Neuronal stem cell (in vitro differentiated cells): ENCODE data around the gene MAP4K1.

Source experiments
- DNase-seq: peaks from one replicate; pipeline ENCODE4 v3.0.0-alpha.2; 2013; ENCODE audit warnings: low spot score
- H2AFZ ChIP-seq: one replicate; pipeline ENCODE4 v1.6.1; 2013; ENCODE audit warnings: mild to moderate bottlenecking, low read length, inconsistent platforms
- H2AK5ac ChIP-seq: 2 replicates; pipeline ENCODE4 v1.6.1; 2013; ENCODE audit warnings: low read depth, mild to moderate bottlenecking, inconsistent platforms, low read length, moderate library complexity, mixed read lengths
- H2BK120ac ChIP-seq: 2 replicates; pipeline ENCODE4 v1.6.1; 2013; ENCODE audit warnings: low read depth, mild to moderate bottlenecking, inconsistent platforms, low read length, moderate library complexity, mixed read lengths
- H2BK12ac ChIP-seq: one replicate; pipeline ENCODE4 v1.6.1; 2013; ENCODE audit warnings: low read length, inconsistent platforms
- H2BK15ac ChIP-seq: 2 replicates; pipeline ENCODE4 v1.6.1; 2013; ENCODE audit warnings: mild to moderate bottlenecking, low read length, inconsistent platforms, mixed read lengths
- H2BK5ac ChIP-seq: one replicate; pipeline ENCODE4 v1.6.1; 2013; ENCODE audit warnings: inconsistent platforms, mild to moderate bottlenecking, low read length, moderate library complexity
- H3K14ac ChIP-seq: one replicate; pipeline ENCODE4 v1.6.1; 2013; ENCODE audit warnings: low read length, inconsistent platforms
- H3K18ac ChIP-seq: 2 replicates; pipeline ENCODE4 v1.6.1; 2013; ENCODE audit warnings: low read length, inconsistent platforms
- H3K23ac ChIP-seq: 2 replicates; pipeline ENCODE4 v1.6.1; 2013; ENCODE audit warnings: low read depth, mild to moderate bottlenecking, mixed read lengths, low read length, inconsistent platforms; ENCODE audit not compliant: poor library complexity
- H3K27ac ChIP-seq: replicated peaks from 3 replicates; pipeline ENCODE4 v1.5.1; 2013; ENCODE audit warnings: low read length, inconsistent platforms
- H3K27me3 ChIP-seq, 3 experiments: 2 replicates each; pipeline ENCODE4 v1.6.1; 2013; ENCODE audit warnings: low read length in 3 of 3, mild to moderate bottlenecking in 2 of 3, inconsistent platforms in 1 of 3, low read depth in 1 of 3, mixed read lengths in 1 of 3, moderate library complexity in 1 of 3; ENCODE audit not compliant: control insufficient read depth in 3 of 3, insufficient read depth in 3 of 3
- H3K36me3 ChIP-seq, 2 donors: replicated peaks in 1 of 2; 2 replicates each; pipeline ENCODE4 v1.6.1; 2013; ENCODE audit warnings: low read length in 2 of 2; ENCODE audit not compliant: control insufficient read depth in 2 of 2, insufficient read depth in 2 of 2
- H3K4ac ChIP-seq: 2 replicates; pipeline ENCODE4 v1.6.1; 2013; ENCODE audit warnings: inconsistent platforms, mild to moderate bottlenecking, low read length, moderate library complexity
- H3K4me1 ChIP-seq, 2 donors: 1 replicate in 1 of 2; 2 replicates in 1 of 2; pipeline ENCODE4 v1.6.1; 2013; ENCODE audit warnings: low read length in 2 of 2, low read depth in 1 of 2; ENCODE audit not compliant: control insufficient read depth in 2 of 2, insufficient read depth in 1 of 2
- H3K4me2 ChIP-seq: one replicate; pipeline ENCODE4 v1.6.1; 2013; ENCODE audit warnings: mild to moderate bottlenecking, low read length, inconsistent platforms; ENCODE audit not compliant: insufficient read depth, poor library complexity, severe bottlenecking
- H3K4me3 ChIP-seq, 2 donors: 2 replicates each; pipeline ENCODE4 v1.5.1; 2013; ENCODE audit warnings: low read length in 2 of 2, mild to moderate bottlenecking in 2 of 2, inconsistent platforms in 1 of 2, moderate library complexity in 1 of 2
- H3K79me1 ChIP-seq: one replicate; pipeline ENCODE4 v1.6.1; 2013; ENCODE audit warnings: low read depth, mild to moderate bottlenecking, inconsistent platforms, low read length, moderate library complexity
- H3K9ac ChIP-seq: one replicate; pipeline ENCODE4 v1.6.1; 2013; ENCODE audit warnings: mild to moderate bottlenecking, low read depth, low read length, inconsistent platforms; ENCODE audit not compliant: poor library complexity
- H3K9me3 ChIP-seq, 2 donors: replicated peaks in 1 of 2; 2 replicates each; pipeline versions ENCODE3 to v1.6.1; 2013; ENCODE audit warnings: low read length in 2 of 2, mild to moderate bottlenecking in 2 of 2, inconsistent platforms in 1 of 2, low read depth in 1 of 2, mixed read lengths in 1 of 2, moderate library complexity in 1 of 2; ENCODE audit not compliant: control insufficient read depth in 2 of 2, insufficient read depth in 1 of 2
- H4K8ac ChIP-seq: one replicate; pipeline ENCODE4 v1.6.1; 2013; ENCODE audit warnings: low read depth, mild to moderate bottlenecking, inconsistent platforms, low read length, moderate library complexity
- H4K91ac ChIP-seq: one replicate; pipeline ENCODE4 v1.6.1; 2013; ENCODE audit warnings: low read length, low read depth, mild to moderate bottlenecking, inconsistent platforms; ENCODE audit not compliant: poor library complexity
- WGBS, 2 donors: extraction: QIAGEN DNeasy Blood & Tissue Kit; methylation state at CpG; one replicate each; pipeline ENCODE4 v1.1.7; 2013; ENCODE audit warnings: missing lambda C conversion rate in 2 of 2, mixed read lengths in 1 of 2; ENCODE audit not compliant: insufficient read length in 2 of 2, insufficient replicate concordance in 1 of 2; ENCODE audit errors: extremely low coverage in 2 of 2; 5-methylcytosine and 5-hydroxymethylcytosine counted together

The MAP4K1 gene

GRCh38 chr19:38655148-38655824, 37.5 kb upstream of the MAP4K1 start:
- H3K23ac ChIP-seq = no peak overlapping the region
- no peak overlapping the region for H4K8ac ChIP-seq
- H2BK5ac ChIP-seq = no peak overlapping the region
- H2BK120ac ChIP-seq = no peak overlapping the region
- H3K9ac ChIP-seq = no peak overlapping the region
- no peak overlapping the region for H3K4me2 ChIP-seq
- H3K27ac ChIP-seq = no peak overlapping the region
- no peak overlapping the region for H3K4ac ChIP-seq
- H3K4me1 ChIP-seq = peaks cover 11 to 44% of the 10 kb centered on the region in 2 donors
- H3K14ac ChIP-seq = no peak overlapping the region
- no peak overlapping the region for H2BK15ac ChIP-seq
- H3K4me3 ChIP-seq = no peak overlapping the region
- H3K27me3 ChIP-seq = no peaks in the 10 kb centered on the region
- H3K9me3 ChIP-seq = no peaks in the 10 kb centered on the region
- DNase-seq = no peak
- no peaks in the 10 kb centered on the region for H3K79me1 ChIP-seq
- peaks cover 2 to 61% of the 10 kb centered on the region in 2 donors for H3K36me3 ChIP-seq
- no CpG with 5 or more reads among the region's 5 CpGs for WGBS, 2 donors
- no peak overlapping the region for H2BK12ac ChIP-seq
- no peak overlapping the region for H2AK5ac ChIP-seq
- H4K91ac ChIP-seq = no peak overlapping the region
- H2AFZ ChIP-seq = no peak overlapping the region
- H3K18ac ChIP-seq = no peak overlapping the region

GRCh38 chr19:38654628-38655055, 36.9 kb upstream of the MAP4K1 start:
- Histone ChIP-seq H3K4ac (no peak overlapping the region), H3K18ac (no peak overlapping the region), H3K4me2 (peak overlapping the region; percentile 34), H3K4me3 (no peak overlapping the region), H3K9me3 (no peaks in the 10 kb centered on the region), H3K14ac (no peak overlapping the region), H3K27me3 (no peaks in the 10 kb centered on the region), H3K27ac (peak overlapping the region; percentile 66), H2BK12ac (no peak overlapping the region), H2BK5ac (no peak overlapping the region), H4K91ac (no peak overlapping the region), H2BK15ac (no peak overlapping the region), H2BK120ac (no peak overlapping the region), H2AFZ (no peak overlapping the region), H3K4me1 (peaks cover 15 to 49% of the 10 kb centered on the region in 2 donors), H2AK5ac (no peak overlapping the region), H3K36me3 (peaks cover 4 to 66% of the 10 kb centered on the region in 2 donors), H3K9ac (no peak overlapping the region), H3K79me1 (peaks cover 1% of the 10 kb centered on the region), H4K8ac (no peak overlapping the region), H3K23ac (no peak overlapping the region)
- no peak for DNase-seq
- WGBS, 2 donors = no CpG with 5 or more reads among the region's 6 CpGs

GRCh38 chr19:38653028-38653571, 35.3 kb upstream of the MAP4K1 start:
- Histone ChIP-seq H3K36me3 (peaks cover 4 to 53% of the 10 kb centered on the region in 2 donors), H3K4me2 (no peak overlapping the region), H2AK5ac (no peak overlapping the region), H3K4me3 (no peak overlapping the region), H4K91ac (no peak overlapping the region), H2BK5ac (no peak overlapping the region), H3K27me3 (no peaks in the 10 kb centered on the region), H3K18ac (no peak overlapping the region), H3K4me1 (peaks cover 15 to 43% of the 10 kb centered on the region in 2 donors), H3K4ac (no peak overlapping the region), H4K8ac (no peak overlapping the region), H2BK12ac (no peak overlapping the region), H3K9ac (no peak overlapping the region), H3K14ac (no peak overlapping the region), H2BK120ac (no peak overlapping the region), H3K79me1 (peaks cover 3% of the 10 kb centered on the region), H3K9me3 (no peaks in the 10 kb centered on the region), H2BK15ac (no peak overlapping the region), H3K23ac (no peak overlapping the region), H3K27ac (no peak overlapping the region), H2AFZ (no peak overlapping the region)
- DNase-seq = no peak
- WGBS, 2 donors = no CpG with 5 or more reads among the region's 7 CpGs

GRCh38 chr19:38650911-38651584, 33.3 kb upstream of the MAP4K1 start:
- Histone ChIP-seq H3K4ac (no peak overlapping the region), H2BK120ac (no peak overlapping the region), H4K8ac (no peak overlapping the region), H3K18ac (no peak overlapping the region), H3K4me3 (no peak overlapping the region), H3K4me1 (peaks cover 8 to 34% of the 10 kb centered on the region in 2 donors), H3K79me1 (peaks cover 3% of the 10 kb centered on the region), H3K27me3 (no peaks in the 10 kb centered on the region), H2AFZ (no peak overlapping the region), H3K36me3 (peaks cover 2 to 41% of the 10 kb centered on the region in 2 donors), H2BK15ac (no peak overlapping the region), H2BK5ac (no peak overlapping the region), H2BK12ac (no peak overlapping the region), H3K4me2 (peak overlapping the region; percentile 21), H3K9me3 (no peaks in the 10 kb centered on the region), H3K14ac (no peak overlapping the region), H2AK5ac (no peak overlapping the region), H3K27ac (no peak overlapping the region), H3K9ac (no peak overlapping the region), H3K23ac (no peak overlapping the region), H4K91ac (no peak overlapping the region)
- DNase-seq = no peak
- no CpG with 5 or more reads among the region's 12 CpGs for WGBS, 2 donors
